ENCODE data around the gene GSTT2B.
"Not testable (repeated sequence)": the region's sequence is repeated elsewhere in the genome, so short reads cannot be mapped to it uniquely, and the experiment has no call there.

DNA sequence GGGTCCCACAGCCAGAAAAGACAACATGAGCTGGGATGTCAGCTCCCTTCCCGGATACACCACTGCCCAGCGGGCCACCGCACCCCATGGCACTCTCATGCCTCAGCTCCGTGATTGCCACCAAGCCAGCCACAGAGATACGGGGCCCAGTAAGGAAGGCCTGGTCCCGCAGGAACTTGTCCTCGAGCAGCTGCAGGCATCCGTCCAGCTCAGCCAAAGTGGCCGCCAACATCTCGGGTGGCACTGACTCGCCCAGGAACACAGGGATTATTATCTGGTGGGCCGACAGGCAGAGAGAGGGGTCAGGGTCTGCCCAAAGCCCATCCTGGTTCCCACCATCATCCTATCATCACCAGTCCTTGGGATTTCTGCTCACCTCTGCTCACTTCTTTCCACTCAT lies 16.3 kb upstream of the GSTT2B start:
- not testable (repeated sequence) for TF ChIP-seq CTCF (IDR thresholded peaks at IDR 0.05); EP300 (IDR thresholded peaks at IDR 0.05); POLR2A (IDR thresholded peaks at IDR 0.05; ENCODE audit: low read depth)
